Measurements from ENCODE around the gene SLC30A10. TPM values are rescaled to one million over a fixed set of nuclear protein-coding genes. Genes with fewer than 3 reads are reported as not detected.

Gene SLC30A10
- total RNA-seq, 1 experiment from 2014 or later: not detected

DNA sequence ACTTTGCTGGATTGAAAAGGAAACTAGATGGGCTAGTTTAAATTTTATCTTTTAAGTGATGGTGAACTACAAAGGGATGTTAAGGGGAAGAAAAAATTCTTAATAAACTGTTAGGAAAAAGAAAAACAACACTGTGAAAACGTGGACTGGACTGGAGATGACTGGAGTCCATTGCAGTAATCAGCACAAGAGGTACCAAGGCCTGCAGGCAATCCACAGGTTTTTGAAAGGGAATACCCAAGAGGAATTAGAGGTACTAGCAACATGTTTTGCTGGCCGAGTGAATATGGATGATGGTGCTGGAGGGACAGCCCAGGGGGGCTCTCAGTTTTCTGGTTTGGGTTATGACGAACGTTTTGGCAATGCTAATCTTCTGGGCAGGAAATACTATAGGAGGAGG lies 39.0 kb upstream of the SLC30A10 start:
- peaks cover 26% of the 10 kb centered on the region for H3K36me3 ChIP-seq (ENCODE audit: control insufficient read depth, insufficient read depth, low read length)
- no peak overlapping the region for H3K27ac ChIP-seq (ENCODE audit: low read length)
- TF ChIP-seq SIN3A (IDR thresholded peaks at IDR 0.05; ENCODE audit: borderline replicate concordance, insufficient read depth, low read depth, low read length) (no peak), POLR2AphosphoS5 (IDR thresholded peaks at IDR 0.05; ENCODE audit: low read depth, low read length) (no peak), TCF7L2 (IDR thresholded peaks at IDR 0.05; ENCODE audit: low read depth, low read length) (no peak)
- DNase-seq (ENCODE audit: low read depth, low spot score): no peak
- in situ Hi-C loops (cut with HindIII; ENCODE audit: low pct_unique_long_range_greater_than_20kb, low sequenced_read_pairs) (no loop called here), intact Hi-C loops (cut with micrococcal nuclease; ENCODE audit: unreplicated experiment) (no loop called here)
- no TSS peak for BruUV-seq (replicated peaks)
- ChIA-PET POLR2A (no interaction called here), CTCF (no interaction called here)
- no peaks in the 10 kb centered on the region for H3K4me1 ChIP-seq (ENCODE audit: control insufficient read depth, insufficient read depth, low read length)
- H3K4me3 ChIP-seq (ENCODE audit: low read depth in 2 of 2, low read length in 2 of 2): no peak overlapping the region
- no peaks in the 10 kb centered on the region for H3K9me3 ChIP-seq (ENCODE audit: control insufficient read depth, insufficient read depth, low read depth, low read length)
- no peak for ATAC-seq
- no peaks in the 10 kb centered on the region for H3K27me3 ChIP-seq (ENCODE audit: control insufficient read depth, insufficient read depth, low read length)

DNA sequence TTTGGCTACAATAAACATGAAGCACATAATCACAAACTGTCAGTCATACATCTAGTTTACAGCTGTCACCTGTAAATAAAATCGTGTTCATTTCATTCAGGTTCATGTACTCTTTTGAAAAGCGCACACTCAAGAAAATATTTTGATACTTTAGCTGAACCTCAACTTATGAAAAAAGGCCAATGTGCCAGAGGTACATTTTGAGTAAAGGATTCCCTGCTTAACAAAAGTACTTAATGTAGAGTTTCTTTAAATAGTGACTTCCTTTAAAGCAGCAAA lies 37.7 kb upstream of the SLC30A10 start:
- ATAC-seq: no peak
- Histone ChIP-seq H3K9me3 (ENCODE audit: control insufficient read depth, insufficient read depth, low read depth, low read length) (no peaks in the 10 kb centered on the region), H3K27ac (ENCODE audit: low read length) (no peak overlapping the region), H3K36me3 (ENCODE audit: control insufficient read depth, insufficient read depth, low read length) (peaks cover 17% of the 10 kb centered on the region), H3K27me3 (ENCODE audit: control insufficient read depth, insufficient read depth, low read length) (no peaks in the 10 kb centered on the region), H3K4me1 (ENCODE audit: control insufficient read depth, insufficient read depth, low read length) (no peaks in the 10 kb centered on the region), H3K4me3 (ENCODE audit: low read depth in 2 of 2, low read length in 2 of 2) (no peak overlapping the region)
- in situ Hi-C loops (cut with HindIII; ENCODE audit: low pct_unique_long_range_greater_than_20kb, low sequenced_read_pairs): no loop called here
- BruUV-seq (replicated peaks): no TSS peak
- ChIA-PET CTCF (no interaction called here), POLR2A (no interaction called here)
- DNase-seq (ENCODE audit: low read depth, low spot score): no peak
- TF ChIP-seq, protein P1, sequence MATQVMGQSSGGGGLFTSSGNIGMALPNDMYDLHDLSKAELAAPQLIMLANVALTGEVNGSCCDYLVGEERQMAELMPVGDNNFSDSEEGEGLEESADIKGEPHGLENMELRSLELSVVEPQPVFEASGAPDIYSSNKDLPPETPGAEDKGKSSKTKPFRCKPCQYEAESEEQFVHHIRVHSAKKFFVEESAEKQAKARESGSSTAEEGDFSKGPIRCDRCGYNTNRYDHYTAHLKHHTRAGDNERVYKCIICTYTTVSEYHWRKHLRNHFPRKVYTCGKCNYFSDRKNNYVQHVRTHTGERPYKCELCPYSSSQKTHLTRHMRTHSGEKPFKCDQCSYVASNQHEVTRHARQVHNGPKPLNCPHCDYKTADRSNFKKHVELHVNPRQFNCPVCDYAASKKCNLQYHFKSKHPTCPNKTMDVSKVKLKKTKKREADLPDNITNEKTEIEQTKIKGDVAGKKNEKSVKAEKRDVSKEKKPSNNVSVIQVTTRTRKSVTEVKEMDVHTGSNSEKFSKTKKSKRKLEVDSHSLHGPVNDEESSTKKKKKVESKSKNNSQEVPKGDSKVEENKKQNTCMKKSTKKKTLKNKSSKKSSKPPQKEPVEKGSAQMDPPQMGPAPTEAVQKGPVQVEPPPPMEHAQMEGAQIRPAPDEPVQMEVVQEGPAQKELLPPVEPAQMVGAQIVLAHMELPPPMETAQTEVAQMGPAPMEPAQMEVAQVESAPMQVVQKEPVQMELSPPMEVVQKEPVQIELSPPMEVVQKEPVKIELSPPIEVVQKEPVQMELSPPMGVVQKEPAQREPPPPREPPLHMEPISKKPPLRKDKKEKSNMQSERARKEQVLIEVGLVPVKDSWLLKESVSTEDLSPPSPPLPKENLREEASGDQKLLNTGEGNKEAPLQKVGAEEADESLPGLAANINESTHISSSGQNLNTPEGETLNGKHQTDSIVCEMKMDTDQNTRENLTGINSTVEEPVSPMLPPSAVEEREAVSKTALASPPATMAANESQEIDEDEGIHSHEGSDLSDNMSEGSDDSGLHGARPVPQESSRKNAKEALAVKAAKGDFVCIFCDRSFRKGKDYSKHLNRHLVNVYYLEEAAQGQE (IDR thresholded peaks at IDR 0.05; ENCODE audit: insufficient read depth in 1 of 2, low read depth in 2 of 2, low read length in 1 of 2): no peak
- TF ChIP-seq, protein P2, sequence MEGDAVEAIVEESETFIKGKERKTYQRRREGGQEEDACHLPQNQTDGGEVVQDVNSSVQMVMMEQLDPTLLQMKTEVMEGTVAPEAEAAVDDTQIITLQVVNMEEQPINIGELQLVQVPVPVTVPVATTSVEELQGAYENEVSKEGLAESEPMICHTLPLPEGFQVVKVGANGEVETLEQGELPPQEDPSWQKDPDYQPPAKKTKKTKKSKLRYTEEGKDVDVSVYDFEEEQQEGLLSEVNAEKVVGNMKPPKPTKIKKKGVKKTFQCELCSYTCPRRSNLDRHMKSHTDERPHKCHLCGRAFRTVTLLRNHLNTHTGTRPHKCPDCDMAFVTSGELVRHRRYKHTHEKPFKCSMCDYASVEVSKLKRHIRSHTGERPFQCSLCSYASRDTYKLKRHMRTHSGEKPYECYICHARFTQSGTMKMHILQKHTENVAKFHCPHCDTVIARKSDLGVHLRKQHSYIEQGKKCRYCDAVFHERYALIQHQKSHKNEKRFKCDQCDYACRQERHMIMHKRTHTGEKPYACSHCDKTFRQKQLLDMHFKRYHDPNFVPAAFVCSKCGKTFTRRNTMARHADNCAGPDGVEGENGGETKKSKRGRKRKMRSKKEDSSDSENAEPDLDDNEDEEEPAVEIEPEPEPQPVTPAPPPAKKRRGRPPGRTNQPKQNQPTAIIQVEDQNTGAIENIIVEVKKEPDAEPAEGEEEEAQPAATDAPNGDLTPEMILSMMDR (IDR thresholded peaks at IDR 0.05): no peak
- TF ChIP-seq TCF7L2 (IDR thresholded peaks at IDR 0.05; ENCODE audit: low read depth, low read length): no peak
- TF ChIP-seq POLR2AphosphoS5 (IDR thresholded peaks at IDR 0.05; ENCODE audit: low read depth, low read length): no peak
- TF ChIP-seq SIN3A (IDR thresholded peaks at IDR 0.05; ENCODE audit: borderline replicate concordance, insufficient read depth, low read depth, low read length): no peak
- intact Hi-C loops (cut with micrococcal nuclease; ENCODE audit: unreplicated experiment): no loop called here

DNA sequence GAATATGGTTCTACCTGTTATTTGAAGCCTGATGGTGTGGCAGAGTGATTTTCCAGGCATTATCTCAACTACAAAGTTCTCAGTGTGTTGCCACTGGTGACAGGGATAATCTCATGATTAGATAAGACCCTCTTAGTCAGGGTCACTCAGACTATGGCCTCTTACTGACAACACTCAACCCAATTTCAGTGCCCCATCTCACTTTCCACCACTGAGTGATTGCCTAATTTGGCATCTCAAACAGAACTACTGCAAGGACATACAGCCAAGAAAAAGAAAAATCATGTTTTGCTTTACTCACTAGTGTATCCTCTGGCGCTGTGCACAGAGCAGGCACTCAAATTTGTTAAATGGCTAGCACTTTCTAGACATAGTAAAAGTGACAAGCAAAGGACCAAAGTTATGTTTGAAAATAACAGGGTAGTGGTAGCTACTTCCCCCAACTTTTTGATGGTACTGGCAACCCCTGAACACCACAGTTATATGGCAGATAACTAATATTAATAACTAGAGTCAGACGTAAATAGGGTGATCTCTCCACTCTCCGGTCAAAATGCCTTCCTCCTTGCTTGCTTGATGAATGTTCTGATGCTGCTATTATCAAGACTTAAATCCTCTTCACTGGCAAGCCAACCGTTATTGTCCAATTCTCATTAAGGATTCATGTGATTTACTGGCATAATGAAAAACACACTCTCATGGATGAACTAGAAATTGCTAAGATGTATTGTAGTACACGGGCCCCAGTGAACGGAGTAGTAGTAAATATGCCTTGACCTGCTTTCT lies 37.1 kb upstream of the SLC30A10 start:
- H3K4me1 ChIP-seq (ENCODE audit: control insufficient read depth, insufficient read depth, low read length): no peaks in the 10 kb centered on the region
- ChIA-PET CTCF (no interaction called here), POLR2A (no interaction called here)
- H3K36me3 ChIP-seq (ENCODE audit: control insufficient read depth, insufficient read depth, low read length): peaks cover 17% of the 10 kb centered on the region
- no peak for DNase-seq (ENCODE audit: low read depth, low spot score)
- H3K9me3 ChIP-seq (ENCODE audit: control insufficient read depth, insufficient read depth, low read depth, low read length): no peaks in the 10 kb centered on the region
- intact Hi-C loops (cut with micrococcal nuclease; ENCODE audit: unreplicated experiment) (no loop called here), in situ Hi-C loops (cut with HindIII; ENCODE audit: low pct_unique_long_range_greater_than_20kb, low sequenced_read_pairs) (no loop called here)
- no peak overlapping the region for H3K4me3 ChIP-seq (ENCODE audit: low read depth in 2 of 2, low read length in 2 of 2)
- H3K27me3 ChIP-seq (ENCODE audit: control insufficient read depth, insufficient read depth, low read length): no peaks in the 10 kb centered on the region
- TF ChIP-seq, protein P1 (IDR thresholded peaks at IDR 0.05; ENCODE audit: insufficient read depth in 1 of 2, low read depth in 2 of 2, low read length in 1 of 2): no peak
- TF ChIP-seq SIN3A (IDR thresholded peaks at IDR 0.05; ENCODE audit: borderline replicate concordance, insufficient read depth, low read depth, low read length) (no peak), TCF7L2 (IDR thresholded peaks at IDR 0.05; ENCODE audit: low read depth, low read length) (no peak), POLR2AphosphoS5 (IDR thresholded peaks at IDR 0.05; ENCODE audit: low read depth, low read length) (no peak)
- TF ChIP-seq, protein P2 (IDR thresholded peaks at IDR 0.05): no peak
- no peak overlapping the region for H3K27ac ChIP-seq (ENCODE audit: low read length)
- BruUV-seq (replicated peaks): no TSS peak
- no peak for ATAC-seq
